ENCODE measurements around the gene CACNA1C. TPM values are rescaled to one million over a fixed set of nuclear protein-coding genes. Genes with fewer than 3 reads are reported as not detected.

CACNA1C gene
- polyA plus RNA-seq, 1 of the 3 experiments (the other 2 are of a cell fraction), result 1.5 TPM

DNA sequence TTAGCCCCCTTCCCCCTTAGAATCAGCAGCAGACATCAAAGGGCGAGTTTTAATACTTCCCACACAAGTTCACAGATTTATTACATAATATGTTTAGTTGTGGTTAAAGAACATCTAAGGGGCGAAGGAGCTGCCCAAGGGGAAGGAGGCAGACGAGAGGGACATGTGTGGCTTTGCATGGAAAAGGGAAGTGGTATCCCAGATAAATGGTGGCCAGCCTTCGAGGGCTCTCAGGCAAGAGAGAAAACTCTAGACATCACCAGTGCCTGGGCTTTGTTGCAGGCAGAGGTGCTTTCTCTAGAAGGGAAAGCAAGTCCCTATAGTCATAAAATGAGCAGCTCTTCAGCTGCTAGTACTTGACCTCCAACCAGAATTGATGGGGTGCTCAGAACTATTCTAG, 121.2 kb downstream of the CACNA1C start:
- Histone ChIP-seq H3K9ac (no peak overlapping the region), H2AFZ (ENCODE audit: low read depth) (no peak overlapping the region), H3K9me3 (no peaks in the 10 kb centered on the region), H3K4me1 (ENCODE audit: control insufficient read depth in 1 of 2, insufficient read depth in 2 of 2, low read depth in 1 of 2, low read length in 1 of 2) (peaks cover 0 to 34% of the 10 kb centered on the region in 2 experiments; a peak in 2 of 4 replicates), H3K4me3 (ENCODE audit: low read depth in 2 of 2, low read length in 1 of 2) (no peak overlapping the region), H3K4me2 (no peak overlapping the region), H4K20me1 (ENCODE audit: insufficient read depth) (no peaks in the 10 kb centered on the region), H3K79me2 (ENCODE audit: insufficient read depth) (no peaks in the 10 kb centered on the region), H3F3A (replicated peaks; ENCODE audit: insufficient read depth) (no peaks in the 10 kb centered on the region), H3K9me2 (no peaks in the 10 kb centered on the region), H3K27me3 (ENCODE audit: insufficient read depth) (no peaks in the 10 kb centered on the region), H3K27ac (ENCODE audit: low read depth in 2 of 2, low read length in 1 of 2) (no peak overlapping the region), H3K36me3 (replicated peaks in 1 of 2; ENCODE audit: control insufficient read depth in 1 of 2, insufficient read depth in 2 of 2, low read length in 1 of 2) (no peaks in the 10 kb centered on the region)
- CTCF ChIA-PET, result interaction anchor here (1.0 to 1.2 kb wide), 2 partner anchors 108 to 116 kb away, joined by 3 read pairs; no protein-coding TSS in a partner anchor
- POLR2A ChIA-PET, result no interaction called here
- WGBS (ENCODE audit: low lambda C conversion rate), result 65% methylated on average over 4 of the region's 4 CpGs
- TF ChIP-seq, protein P1, sequence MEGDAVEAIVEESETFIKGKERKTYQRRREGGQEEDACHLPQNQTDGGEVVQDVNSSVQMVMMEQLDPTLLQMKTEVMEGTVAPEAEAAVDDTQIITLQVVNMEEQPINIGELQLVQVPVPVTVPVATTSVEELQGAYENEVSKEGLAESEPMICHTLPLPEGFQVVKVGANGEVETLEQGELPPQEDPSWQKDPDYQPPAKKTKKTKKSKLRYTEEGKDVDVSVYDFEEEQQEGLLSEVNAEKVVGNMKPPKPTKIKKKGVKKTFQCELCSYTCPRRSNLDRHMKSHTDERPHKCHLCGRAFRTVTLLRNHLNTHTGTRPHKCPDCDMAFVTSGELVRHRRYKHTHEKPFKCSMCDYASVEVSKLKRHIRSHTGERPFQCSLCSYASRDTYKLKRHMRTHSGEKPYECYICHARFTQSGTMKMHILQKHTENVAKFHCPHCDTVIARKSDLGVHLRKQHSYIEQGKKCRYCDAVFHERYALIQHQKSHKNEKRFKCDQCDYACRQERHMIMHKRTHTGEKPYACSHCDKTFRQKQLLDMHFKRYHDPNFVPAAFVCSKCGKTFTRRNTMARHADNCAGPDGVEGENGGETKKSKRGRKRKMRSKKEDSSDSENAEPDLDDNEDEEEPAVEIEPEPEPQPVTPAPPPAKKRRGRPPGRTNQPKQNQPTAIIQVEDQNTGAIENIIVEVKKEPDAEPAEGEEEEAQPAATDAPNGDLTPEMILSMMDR (IDR thresholded peaks at IDR 0.05), result no peak
- TF ChIP-seq, protein P2, sequence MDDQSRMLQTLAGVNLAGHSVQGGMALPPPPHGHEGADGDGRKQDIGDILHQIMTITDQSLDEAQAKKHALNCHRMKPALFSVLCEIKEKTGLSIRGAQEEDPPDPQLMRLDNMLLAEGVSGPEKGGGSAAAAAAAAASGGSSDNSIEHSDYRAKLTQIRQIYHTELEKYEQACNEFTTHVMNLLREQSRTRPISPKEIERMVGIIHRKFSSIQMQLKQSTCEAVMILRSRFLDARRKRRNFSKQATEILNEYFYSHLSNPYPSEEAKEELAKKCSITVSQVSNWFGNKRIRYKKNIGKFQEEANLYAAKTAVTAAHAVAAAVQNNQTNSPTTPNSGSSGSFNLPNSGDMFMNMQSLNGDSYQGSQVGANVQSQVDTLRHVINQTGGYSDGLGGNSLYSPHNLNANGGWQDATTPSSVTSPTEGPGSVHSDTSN (IDR thresholded peaks at IDR 0.05), result no peak
- no peak for TF ChIP-seq RCOR1 (IDR thresholded peaks at IDR 0.05; ENCODE audit: low read length)
- TF ChIP-seq MXI1 (IDR thresholded peaks at IDR 0.05; ENCODE audit: low read depth, low read length), result no peak
- no peak for TF ChIP-seq GATA2 (CRISPR knock-in tag; IDR thresholded peaks at IDR 0.05)
- DNase-seq, result no peak

DNA sequence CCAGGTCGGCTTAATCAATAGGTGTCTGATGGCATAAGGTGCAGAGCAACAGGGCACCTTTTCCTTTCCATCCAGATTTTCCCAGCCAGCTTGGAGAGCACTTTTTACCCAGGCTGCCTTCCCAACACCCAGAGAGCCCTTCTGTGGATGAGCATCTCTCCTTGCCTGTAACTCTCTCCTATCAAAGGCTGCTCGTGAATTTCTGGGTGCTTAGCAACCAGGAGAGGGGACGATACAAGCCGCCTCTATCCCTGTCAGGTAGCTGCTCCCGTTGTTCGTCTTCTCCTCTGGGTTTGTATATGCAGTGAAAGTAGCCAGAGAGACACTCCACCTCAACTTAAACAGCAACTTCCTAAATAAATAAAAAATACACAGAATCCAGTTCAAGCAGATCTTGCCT, 124.2 kb downstream of the CACNA1C start:
- Histone ChIP-seq H3K9me2 (no peaks in the 10 kb centered on the region), H2AFZ (ENCODE audit: low read depth) (no peak overlapping the region), H3F3A (replicated peaks; ENCODE audit: insufficient read depth) (peaks cover 4% of the 10 kb centered on the region)

More for the DNA sequence above, 124.2 kb downstream of the CACNA1C start:
- Histone ChIP-seq H3K9me3 (no peaks in the 10 kb centered on the region), H3K79me2 (ENCODE audit: insufficient read depth) (no peaks in the 10 kb centered on the region), H3K27me3 (ENCODE audit: insufficient read depth) (no peaks in the 10 kb centered on the region), H3K9ac (no peak overlapping the region), H3K4me1 (ENCODE audit: control insufficient read depth in 1 of 2, insufficient read depth in 2 of 2, low read depth in 1 of 2, low read length in 1 of 2) (peaks cover 13 to 25% of the 10 kb centered on the region in 2 experiments; a peak in 2 of 4 replicates), H3K36me3 (replicated peaks in 1 of 2; ENCODE audit: control insufficient read depth in 1 of 2, insufficient read depth in 2 of 2, low read length in 1 of 2) (no peaks in the 10 kb centered on the region), H3K27ac (ENCODE audit: low read depth in 2 of 2, low read length in 1 of 2) (no peak overlapping the region), H3K4me2 (no peak overlapping the region), H4K20me1 (ENCODE audit: insufficient read depth) (no peaks in the 10 kb centered on the region), H3K4me3 (ENCODE audit: low read depth in 2 of 2, low read length in 1 of 2) (no peak overlapping the region)
- CTCF ChIA-PET, result no interaction called here
- no peak for TF ChIP-seq SIN3A (IDR thresholded peaks at IDR 0.05; ENCODE audit: borderline replicate concordance, low read depth, low read length)
- no peak for TF ChIP-seq RFX5 (IDR thresholded peaks at IDR 0.05; ENCODE audit: low read length)
- TF ChIP-seq RAD21 (IDR thresholded peaks at IDR 0.05; ENCODE audit: low read length), result no peak
- no peak for TF ChIP-seq POLR2AphosphoS5 (IDR thresholded peaks at IDR 0.05; ENCODE audit: low read depth, low read length)
- no peak for TF ChIP-seq TAF1 (IDR thresholded peaks at IDR 0.05; ENCODE audit: borderline replicate concordance, low read depth, low read length)
- no peak for TF ChIP-seq EZH2phosphoT487 (IDR thresholded peaks at IDR 0.05; ENCODE audit: borderline replicate concordance, low read depth)
- TF ChIP-seq NRF1 (IDR thresholded peaks at IDR 0.05; ENCODE audit: low read depth, low read length), result no peak
- no peak for TF ChIP-seq NFIC (IDR thresholded peaks at IDR 0.05; ENCODE audit: borderline replicate concordance)
- TF ChIP-seq TEAD4 (IDR thresholded peaks at IDR 0.05; ENCODE audit: borderline replicate concordance, insufficient read depth), result no peak
- TF ChIP-seq SMC3 (IDR thresholded peaks at IDR 0.05; ENCODE audit: low read depth, low read length), result no peak
- TF ChIP-seq, protein P1 (IDR thresholded peaks at IDR 0.05), result no peak
- no peak for TF ChIP-seq GABPA (IDR thresholded peaks at IDR 0.05; ENCODE audit: low read depth)
- TF ChIP-seq EP300 (IDR thresholded peaks at IDR 0.05; ENCODE audit: borderline replicate concordance in 1 of 2, low read depth in 1 of 2, low read length in 1 of 2), result no peak
- TF ChIP-seq GATA2 (CRISPR knock-in tag; IDR thresholded peaks at IDR 0.05), result no peak
- TF ChIP-seq FOXJ3 (CRISPR knock-in tag; IDR thresholded peaks at IDR 0.05), result no peak
- no peak for TF ChIP-seq JUND (IDR thresholded peaks at IDR 0.05)
- DNase-seq, result no peak
- POLR2A ChIA-PET, result no interaction called here
- WGBS (ENCODE audit: low lambda C conversion rate), result 78% methylated on average over 5 of the region's 6 CpGs
